HG02884 (cell line): ENCODE measurements around the gene AGBL4.

ENCODE experiments used
- ATAC-seq: cut with Tn5 transposase; IDR thresholded peaks from one replicate; pipeline ENCODE4 v1.9.1; 2021; ENCODE audit warnings: mild to moderate bottlenecking, moderate library complexity; ENCODE audit not compliant: unreplicated experiment

The AGBL4 gene

DNA sequence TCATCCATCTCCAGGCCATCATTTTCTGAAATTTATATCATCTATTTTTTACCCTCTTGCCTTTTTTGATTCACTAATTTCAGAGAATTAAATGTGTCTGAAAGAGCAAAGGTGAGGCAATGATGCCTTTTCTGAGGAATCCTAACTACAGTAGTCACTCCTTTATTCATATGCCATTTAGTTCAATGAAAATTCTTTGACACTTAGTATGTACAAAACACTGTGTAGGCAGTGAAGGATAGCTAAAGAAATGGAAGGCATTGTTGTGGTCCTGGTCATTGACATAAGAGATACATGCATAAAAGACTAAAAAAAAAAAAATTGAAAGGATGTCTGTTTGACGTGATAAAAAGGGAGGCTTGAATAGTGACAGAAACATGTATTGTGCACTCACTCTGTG, 1075.2 kb downstream of the AGBL4 start:
- ATAC-seq, result no peak

DNA sequence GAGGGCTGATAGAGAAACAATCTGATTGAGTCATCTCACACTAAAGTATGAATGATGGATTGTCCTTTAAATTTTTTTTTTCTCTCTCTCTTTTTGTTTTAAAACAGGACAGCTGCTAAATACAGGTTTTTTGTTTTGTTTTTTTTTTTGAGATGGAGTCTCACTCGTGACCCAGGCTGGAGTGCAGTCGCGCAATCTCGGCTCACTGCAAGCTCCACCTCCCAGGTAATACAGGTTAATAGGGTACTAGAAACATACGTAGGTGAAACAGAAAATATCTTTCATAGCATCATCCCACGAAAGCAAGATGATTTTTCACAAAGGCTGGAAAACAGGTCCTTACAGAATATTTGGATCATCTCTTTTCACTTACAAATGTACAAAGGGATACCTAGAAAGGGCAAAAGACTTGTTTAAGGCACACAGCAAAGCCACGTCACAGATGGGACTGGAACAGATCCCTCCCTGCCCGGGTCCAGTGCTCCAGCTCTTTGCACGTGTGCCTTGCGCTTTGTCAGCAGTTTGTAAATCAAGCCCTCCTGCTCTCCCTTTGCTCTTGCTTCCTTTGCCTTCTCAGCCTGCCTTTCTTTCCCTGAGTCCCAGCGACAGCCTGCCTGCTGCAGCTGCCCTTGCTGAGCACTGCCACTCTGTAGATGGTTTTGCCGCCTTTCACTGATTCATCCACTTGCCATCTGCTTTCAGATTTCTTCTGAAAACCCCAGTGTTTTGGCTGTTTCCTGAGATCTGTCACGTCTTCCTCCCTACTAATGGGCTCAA, 1075.8 kb downstream of the AGBL4 start:
- no peak for ATAC-seq

DNA sequence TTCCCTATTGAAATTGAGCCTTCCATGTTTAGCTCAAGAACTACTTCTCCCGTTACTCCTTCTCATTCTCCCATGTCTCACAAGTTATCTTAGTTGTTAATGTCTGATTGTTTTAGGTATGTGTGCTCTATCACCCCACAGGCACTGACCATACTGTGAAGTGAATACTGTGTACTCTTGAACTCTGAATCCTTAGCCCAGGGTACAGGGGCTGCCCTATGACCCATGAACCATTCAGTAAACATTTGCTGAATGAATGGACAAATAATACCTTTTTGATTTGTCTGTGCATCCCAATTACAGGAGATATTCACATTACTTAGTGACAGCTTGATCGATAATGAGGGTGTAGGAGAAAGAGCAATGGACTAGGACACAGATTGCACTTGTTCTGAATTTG, 1077.7 kb downstream of the AGBL4 start:
- no peak for ATAC-seq

DNA sequence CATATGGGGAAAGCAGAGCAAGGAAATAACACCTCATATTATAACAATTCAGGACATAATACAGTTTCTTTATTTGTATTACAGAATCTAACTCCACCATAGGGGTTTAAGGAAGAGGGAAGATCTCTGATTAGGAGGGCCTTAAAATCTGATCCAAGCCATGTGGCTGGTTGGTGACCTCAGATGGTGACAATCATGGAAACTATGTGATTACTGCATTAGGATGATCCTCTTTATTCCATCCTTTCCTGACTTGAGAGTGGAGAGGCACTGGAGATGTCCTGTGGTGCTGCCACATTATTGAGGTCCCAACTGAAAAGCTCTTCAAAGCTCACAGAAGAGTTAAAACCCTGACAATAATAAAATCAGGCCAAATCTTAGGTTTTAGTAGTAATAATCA, 1078.9 kb downstream of the AGBL4 start:
- ATAC-seq, result no peak

DNA sequence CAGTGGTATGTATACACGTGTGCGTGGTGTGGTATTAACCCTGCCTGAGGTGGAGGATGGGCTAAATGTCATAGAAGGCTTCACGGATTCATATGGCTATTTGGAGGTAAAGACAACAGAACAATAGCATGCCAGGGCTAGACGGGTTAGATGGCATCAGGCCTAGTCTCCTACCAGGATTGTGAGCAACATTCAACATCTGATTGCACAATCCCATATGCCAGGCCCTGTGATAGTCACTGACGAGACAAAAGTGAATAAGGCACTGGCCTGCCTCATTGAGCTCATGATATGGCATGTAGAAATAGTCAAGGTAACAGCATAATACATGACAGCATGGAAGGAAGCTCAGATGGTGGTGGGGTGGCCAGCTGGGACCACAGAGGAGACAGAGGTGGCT, 1079.9 kb downstream of the AGBL4 start:
- ATAC-seq, result no peak

DNA sequence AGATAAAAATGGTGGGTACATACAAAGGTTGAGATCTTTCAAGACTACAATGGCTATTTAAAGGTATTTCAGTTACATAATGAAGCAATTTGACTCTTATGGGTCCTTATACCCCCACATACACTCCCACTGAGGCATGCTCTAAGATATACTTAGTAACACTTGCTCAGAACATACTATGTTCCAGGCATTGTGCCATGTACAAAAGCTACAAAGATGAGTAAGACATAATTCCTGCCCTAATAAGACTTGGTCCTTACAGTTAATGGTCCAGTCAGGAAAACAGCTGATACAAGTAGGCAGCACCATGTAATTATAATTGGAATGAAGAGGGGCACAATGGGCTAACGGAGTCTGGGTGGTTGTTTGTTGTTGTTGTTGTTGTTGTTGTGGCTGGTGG, 1080.4 kb downstream of the AGBL4 start:
- ATAC-seq, result no peak

DNA sequence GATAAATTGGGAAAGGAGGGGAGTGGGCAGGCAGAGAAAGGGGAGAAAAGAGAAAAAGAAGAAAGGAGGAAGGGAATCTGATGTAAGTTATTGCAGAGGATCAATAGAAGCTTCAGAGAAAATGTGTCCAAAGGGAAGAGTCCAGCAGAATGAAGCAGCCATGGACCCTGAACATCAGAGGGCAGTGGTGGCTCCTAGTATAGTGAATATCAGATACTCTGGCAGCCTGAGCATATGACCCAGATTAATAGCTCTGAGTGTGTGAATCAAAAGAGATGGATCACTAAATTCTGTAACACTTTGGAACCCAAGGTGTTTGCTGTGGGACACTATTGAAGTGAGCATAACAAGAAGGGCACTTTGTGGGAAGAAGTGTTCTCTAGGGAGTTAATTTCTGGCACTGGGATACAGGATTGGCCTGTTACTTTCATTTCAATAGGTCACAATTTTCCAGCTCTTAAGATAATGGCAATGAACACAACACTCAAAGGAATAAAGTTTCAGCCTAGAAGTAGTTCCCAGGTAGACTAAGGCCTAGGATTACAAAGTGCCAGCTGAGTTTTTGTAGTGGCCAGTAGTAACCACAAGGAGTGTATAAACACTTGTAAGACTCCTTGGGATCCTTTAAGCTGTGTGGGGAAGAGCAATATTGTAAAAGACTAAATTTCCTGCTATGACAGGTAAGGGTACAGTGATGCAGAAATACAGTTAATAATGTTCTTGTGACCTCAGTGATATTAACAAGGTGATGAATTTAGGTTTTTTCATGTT, 1082.6 kb downstream of the AGBL4 start:
- no peak for ATAC-seq

DNA sequence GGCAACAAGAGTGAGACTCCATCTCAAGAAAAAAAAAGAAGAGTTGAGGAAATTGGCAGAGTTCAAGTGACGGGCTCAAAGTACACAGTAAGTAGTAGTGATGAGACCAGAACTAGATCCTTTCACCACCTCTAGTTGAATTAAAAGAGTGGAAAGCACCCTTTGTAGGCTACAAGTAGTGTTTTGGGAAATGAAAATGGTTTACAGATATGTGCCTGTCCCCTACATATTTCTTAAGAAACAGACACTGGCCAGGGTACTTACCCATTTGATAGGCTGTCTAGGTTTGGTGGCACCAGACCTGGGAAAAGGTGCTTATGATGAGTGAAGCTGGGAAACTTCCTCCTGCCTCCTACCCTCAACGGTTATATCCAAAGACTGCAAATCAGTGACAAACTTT, 1083.4 kb downstream of the AGBL4 start:
- no peak for ATAC-seq

DNA sequence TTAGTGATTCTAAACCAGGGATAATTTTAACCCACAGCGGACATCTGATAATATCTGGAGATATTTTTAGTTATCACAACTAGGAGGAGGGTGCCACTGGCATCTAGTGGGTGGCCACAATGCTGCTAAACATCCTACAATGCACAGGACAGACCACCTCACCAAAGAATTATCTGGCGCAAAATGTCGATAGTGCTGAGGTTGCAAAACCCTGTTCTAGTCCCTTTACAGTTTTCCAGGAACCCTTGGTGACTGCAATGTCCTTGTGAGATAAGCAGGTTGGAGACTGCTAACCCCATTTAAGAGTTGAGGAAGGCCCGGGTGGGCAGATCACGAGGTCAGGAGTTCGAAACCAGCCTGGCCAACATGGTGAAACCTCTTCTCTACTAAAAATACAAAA, 1083.9 kb downstream of the AGBL4 start:
- ATAC-seq, result no peak

DNA sequence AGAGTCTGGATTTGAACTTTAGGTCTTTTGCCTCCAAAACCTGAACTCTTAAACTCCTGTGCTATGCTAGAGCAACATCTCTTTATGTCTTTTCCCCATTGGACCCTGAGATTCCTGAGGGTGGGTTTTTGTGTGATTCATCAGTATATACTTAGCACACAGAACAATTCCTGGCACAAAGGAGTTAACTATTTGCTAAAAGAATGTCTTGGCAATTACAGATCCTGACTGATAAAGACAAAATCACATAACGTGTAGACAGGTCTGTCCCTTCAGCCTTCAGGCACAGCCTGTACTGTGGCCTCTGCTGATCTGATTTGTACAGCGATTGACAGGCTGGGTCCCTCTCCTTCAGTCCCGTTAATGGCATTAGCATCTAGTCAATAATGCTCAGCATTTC, 1084.7 kb downstream of the AGBL4 start:
- ATAC-seq, result no peak

DNA sequence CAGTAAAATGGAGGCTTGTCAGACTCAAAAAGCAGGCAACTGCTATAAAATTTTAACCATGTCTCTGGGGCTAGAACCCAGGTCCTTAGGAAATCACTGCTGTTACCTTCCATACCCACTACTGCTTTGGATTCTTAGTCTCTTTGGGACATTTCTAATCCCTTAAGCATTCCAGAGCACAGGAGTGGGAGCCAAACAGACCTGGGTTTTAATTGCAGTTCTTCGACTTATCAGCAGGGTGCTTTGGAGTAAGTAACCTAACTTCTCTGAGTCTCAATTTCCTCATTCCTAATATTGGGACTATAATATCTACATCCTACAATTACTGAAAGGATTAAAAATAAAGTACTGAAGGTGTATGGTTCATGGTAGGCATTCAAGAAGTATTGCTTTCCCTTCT, 1086.0 kb downstream of the AGBL4 start:
- ATAC-seq, result no peak

DNA sequence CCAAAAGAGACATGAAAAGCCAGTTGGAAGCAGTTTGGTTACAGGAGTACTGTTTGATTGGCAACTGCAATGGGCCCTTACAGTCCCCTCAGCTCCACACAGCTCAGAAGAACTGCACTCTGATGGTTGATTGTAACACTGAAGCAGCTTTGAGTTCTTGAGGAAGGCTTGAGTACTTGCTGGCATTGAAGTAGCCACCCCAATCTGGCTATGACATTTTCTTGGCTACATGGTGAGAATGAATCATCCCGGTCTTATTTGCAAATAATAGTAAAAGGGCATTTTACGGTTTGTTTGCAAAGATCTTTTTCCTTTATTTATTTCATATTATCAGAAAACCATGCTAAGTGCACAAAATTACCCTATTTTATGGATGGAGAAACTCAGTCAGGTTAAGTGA, 1087.3 kb downstream of the AGBL4 start:
- ATAC-seq, result no peak

DNA sequence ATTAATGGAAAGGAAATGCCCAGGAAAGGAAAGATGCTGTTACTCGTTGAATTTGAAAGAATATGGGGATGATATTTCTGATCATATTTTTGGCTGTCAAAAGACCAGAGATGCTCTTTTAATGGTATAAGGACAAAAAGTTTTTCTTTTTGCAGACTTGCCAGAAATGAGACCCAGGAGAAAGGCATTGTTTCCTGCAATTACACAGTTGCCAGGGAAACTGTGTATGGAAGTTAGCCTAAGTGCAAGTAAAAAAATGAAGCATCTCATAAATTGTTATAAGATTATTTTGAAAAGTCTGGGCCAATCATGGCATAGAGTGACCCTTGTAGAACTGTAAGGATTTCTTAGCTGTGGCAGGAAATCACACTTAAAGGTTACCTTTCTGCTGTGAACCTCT, 1091.4 kb downstream of the AGBL4 start:
- ATAC-seq, result no peak

DNA sequence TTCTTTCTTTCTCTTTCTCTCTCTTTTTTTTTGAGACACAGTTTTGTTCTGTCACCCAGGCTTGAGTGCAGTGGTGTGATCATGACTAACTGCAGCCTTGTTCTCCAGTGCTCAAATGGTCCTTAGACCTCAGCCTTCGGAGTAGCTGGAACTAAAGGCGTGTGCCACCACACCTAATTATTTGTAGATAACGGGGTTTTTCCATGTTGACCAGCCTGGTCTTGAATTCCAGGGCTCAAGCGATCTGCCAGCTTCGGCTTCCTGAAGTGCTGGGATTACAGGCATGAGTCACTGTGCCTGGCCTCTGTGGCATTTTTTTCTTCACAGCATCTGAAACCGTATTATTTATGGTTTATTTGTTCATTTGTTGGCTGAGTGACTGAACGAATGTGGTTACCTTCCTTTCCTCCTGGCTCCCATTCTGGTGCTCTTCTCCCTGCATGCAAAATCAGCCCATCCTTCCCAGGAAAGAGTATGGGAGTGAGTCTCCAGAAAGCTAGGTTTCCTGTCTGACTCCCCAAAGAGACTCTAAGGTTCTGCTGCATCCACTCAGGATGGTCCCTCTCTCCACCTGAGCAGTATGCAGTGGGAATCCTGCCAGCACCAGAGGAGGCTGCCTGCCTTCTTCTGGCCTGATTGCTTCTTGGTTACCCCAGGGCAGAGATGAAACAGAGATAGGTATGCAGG, 1092.1 kb downstream of the AGBL4 start:
- no peak for ATAC-seq

DNA sequence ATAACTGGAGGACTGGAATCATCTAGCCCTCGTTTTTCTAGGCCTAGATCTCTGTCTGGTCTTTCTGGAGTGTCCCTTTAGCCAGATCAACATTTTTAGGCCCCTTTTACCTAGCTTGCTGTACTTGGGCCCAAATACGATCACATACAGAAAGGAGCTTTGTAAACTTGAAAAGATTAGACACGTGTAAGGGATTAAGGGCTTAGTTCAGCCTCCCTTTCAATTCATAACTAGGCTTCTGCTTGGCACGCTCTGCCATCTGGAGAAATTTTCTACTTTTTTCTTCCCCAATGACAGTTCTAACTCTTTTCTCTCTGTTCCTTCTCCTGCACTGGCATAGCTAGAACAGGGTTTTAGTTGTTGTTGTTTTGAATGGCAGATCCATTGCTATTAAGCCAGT, 1093.7 kb downstream of the AGBL4 start:
- no peak for ATAC-seq

DNA sequence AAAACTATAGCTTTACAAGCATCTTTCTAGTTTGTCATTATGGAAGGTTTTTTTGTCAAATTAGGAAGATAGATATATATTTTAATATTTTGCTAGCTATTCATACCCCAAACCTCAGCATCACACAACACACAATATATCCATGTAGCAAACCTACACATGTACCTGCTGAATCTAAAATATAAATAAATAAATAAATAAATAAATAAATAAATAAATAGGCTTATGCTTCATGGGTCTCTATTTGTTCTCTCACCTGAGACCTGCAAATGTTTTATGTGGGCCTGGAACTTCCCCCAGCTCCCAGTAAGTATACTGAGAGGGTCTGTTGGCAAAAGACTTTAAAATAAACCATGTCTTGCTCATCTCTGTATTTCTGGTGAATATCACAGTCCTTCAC, 1099.7 kb downstream of the AGBL4 start:
- ATAC-seq, result no peak

DNA sequence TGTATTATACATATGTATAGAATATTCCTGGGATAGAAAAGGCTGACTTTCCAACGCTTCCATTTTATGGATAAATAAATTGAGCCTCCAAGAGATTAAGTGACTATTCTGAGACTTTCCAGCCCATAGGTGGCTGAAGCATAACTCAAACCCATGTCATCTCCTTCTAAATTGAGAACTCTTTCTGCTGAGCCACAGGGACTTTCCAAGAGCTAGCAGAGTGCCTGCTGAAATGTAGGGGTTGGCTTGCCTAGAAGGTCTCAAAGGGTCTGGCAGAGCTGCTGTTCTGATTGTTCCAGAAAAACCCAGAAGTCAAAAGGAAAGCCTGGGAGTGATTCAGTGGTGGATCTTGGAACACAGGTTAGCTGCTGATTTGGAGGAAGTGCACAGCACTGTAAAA, 1100.6 kb downstream of the AGBL4 start:
- ATAC-seq, result no peak

DNA sequence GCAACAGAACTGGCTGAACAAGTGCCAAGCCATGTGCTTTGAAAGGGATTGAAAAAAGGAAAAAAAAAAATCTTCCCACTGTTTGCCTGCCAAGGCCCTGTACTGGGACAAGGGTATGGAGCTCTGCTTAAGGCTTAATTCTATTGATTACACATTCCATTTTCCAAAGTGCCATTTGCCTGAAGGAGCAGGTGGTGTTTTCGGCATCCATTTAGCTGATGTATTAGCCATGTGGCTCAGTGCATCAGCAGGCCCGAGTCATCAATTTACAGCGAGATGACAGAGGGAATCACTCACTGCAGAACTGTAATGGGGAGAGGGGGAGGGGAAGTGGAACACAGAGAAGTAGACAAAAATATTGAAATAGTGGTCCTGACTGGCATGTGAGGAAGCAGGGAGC, 1102.9 kb downstream of the AGBL4 start:
- ATAC-seq, result no peak

DNA sequence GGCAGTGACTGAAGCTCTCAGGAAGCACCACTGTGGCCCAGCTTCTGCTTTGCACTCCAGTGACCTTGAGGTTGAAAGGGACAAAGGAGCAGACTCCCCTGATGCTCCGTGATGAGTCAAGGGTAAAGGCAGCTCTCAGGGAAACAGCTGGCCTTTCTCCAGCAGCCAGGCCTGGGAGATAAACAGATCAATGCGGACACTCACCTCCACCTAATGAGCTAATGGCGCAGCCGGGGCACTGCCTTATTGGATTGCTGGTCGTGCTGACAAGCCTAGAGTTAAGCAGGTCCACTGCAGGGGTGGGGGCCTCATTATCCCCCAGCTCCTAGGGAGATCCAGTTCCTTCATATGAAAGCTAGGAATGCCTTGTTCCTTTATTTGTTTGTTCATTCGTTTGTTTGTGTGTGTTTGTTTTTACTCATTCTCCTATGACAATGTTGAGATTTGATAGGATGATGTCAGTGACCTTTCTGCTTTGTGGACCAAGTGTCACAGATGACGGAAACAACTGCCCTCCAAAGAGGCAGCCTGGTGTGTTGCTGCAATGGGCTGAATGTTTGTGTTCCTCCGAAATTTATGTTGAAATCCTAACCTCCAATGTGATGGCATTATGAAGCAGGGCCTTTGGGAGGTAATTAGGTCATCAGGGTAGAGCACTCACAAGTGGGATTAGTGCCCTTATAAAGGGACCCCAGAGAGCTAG, 1105.7 kb downstream of the AGBL4 start:
- no peak for ATAC-seq

DNA sequence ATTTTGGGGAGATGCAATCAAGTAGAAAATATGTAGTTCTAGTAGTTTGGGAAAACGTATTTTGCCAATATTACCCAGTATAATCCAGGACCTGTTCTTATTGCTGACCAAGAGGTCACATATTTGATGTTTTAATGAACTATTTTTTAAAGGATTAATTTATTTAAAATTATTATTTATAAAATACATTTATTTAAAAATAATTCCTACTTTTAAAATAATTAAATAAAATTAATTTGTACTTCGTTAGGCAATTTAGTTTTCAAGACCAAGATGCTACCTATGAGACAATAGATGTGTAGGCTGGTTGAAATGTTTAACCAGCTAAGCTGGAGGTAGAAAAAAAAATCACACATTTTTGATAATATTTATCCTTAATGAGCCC, 1106.7 kb downstream of the AGBL4 start:
- ATAC-seq, result no peak
